GM10266 (cell line): ENCODE data around the gene HNF1B.

Experiments
- DNase-seq: peaks from one replicate; pipeline ENCODE4 v3.0.0; 2012; ENCODE audit errors: extremely low spot score
- TF ChIP-seq, protein P1 (sequence below): IDR thresholded peaks from 2 replicates; pipeline ENCODE4 v1.5.1; 2012; ENCODE audit warnings: mild to moderate bottlenecking, low read depth; ENCODE audit not compliant: control insufficient read depth, insufficient read depth; ENCODE audit errors: missing control alignments

HNF1B gene, protein sequence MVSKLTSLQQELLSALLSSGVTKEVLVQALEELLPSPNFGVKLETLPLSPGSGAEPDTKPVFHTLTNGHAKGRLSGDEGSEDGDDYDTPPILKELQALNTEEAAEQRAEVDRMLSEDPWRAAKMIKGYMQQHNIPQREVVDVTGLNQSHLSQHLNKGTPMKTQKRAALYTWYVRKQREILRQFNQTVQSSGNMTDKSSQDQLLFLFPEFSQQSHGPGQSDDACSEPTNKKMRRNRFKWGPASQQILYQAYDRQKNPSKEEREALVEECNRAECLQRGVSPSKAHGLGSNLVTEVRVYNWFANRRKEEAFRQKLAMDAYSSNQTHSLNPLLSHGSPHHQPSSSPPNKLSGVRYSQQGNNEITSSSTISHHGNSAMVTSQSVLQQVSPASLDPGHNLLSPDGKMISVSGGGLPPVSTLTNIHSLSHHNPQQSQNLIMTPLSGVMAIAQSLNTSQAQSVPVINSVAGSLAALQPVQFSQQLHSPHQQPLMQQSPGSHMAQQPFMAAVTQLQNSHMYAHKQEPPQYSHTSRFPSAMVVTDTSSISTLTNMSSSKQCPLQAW

GRCh38 chr17:37744961-37745800 is at the start of gene HNF1B:
Gene HNF1B, minus strand, starts transcription at chr17:37745059. Its CDS starts 175 bp downstream, at chr17:37744884.
- peak; percentile 72 for DNase-seq
- TF ChIP-seq, protein P1, sequence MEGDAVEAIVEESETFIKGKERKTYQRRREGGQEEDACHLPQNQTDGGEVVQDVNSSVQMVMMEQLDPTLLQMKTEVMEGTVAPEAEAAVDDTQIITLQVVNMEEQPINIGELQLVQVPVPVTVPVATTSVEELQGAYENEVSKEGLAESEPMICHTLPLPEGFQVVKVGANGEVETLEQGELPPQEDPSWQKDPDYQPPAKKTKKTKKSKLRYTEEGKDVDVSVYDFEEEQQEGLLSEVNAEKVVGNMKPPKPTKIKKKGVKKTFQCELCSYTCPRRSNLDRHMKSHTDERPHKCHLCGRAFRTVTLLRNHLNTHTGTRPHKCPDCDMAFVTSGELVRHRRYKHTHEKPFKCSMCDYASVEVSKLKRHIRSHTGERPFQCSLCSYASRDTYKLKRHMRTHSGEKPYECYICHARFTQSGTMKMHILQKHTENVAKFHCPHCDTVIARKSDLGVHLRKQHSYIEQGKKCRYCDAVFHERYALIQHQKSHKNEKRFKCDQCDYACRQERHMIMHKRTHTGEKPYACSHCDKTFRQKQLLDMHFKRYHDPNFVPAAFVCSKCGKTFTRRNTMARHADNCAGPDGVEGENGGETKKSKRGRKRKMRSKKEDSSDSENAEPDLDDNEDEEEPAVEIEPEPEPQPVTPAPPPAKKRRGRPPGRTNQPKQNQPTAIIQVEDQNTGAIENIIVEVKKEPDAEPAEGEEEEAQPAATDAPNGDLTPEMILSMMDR = no peak

DNA sequence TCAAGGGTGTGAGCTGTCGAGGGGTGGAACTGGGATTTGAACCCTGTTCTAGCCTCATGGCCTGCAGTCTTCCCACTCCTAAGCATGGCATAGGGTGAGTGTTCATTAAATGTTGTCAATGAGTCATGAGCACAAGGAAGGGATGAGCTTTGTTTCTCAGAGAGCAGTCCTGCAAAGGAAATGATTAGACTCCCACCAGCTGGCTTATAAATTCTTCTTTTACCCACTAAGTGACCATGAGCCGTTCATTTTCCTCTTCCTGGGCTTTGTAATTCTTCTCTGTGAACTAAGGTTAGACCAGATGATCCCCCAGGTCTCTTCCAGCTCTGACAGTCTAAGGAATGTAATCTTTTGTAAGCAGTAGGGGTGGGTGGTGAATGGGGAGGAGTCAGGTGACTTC is 47.9 kb upstream of the HNF1B start:
- TF ChIP-seq, protein P1 = no peak
- DNase-seq = no peak

DNA sequence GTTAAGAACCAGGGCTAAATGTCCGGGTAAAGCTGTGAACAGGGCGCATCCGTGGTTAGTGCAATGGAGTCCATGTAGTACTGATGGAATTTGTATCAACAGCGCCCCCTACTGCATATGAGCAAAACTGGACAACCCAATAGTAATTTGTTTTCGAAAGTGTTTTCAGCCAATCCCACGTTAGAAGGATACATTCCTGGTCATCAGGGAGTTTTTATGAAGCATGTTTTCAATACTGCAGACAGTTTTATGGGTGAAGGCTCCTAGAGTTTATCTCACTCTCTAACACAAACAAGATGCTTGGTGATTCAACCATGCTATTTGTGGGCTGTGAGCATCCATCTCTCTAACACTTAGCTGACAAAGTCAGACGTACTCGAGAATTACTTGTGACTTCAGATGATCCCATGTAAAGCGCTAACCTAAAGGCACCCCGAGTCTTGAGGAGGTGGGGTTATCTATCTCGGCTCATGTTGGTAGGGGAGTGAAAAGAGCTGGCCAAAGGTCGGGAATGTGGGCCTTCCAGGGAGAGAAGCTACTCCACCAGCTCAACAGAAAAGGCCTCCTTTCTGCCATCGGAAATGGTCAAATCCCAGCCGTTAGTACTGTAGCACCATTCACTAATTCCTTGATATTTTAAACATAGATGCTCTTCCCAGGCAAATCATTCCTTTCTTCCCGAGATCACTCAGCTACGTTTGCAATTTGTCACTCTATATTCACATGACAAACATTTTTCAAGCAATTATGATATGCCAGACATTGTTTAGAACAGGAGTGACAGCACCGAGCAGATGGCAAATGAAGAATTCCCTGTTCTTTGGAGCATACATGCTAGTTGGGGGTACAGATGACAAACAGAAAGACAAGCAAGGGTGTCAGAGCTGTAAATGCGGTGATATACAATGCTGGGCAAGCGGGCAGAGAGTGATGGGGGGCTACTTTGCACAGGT is 46.9 kb upstream of the HNF1B start:
- TF ChIP-seq, protein P1 = peak; percentile 72
- peak; percentile 58 for DNase-seq

GRCh38 chr17:37789771-37790541 is 45.1 kb upstream of the HNF1B start:
- TF ChIP-seq, protein P1 = no peak
- DNase-seq = no peak

DNA sequence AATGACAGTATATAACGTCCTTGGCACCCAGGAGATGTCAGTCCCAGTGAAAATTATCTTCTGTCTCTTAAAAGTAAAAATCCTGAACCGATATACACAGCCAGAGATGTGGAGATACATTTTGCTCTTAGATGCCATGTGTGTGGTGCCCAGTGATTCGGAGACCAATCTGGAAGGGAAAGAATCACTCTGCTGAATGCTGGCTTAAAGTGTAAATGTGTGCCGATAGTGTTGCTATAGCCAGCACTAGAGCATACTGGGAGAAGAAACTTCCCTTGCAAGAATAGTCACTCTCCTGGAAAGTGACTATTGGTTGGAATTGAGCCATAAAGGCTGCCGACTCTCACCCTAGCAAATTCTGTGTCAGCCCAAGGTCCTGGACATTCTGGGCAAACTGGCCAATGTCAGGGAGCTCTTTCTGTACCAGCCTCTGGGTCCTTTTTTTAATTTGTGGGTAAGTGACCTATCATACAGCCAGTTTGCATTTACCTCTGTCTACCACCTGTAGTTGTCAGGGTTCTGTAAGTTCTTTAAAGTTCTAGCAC is 44.2 kb upstream of the HNF1B start:
- TF ChIP-seq, protein P1 = no peak
- no peak for DNase-seq

GRCh38 chr17:37788526-37788925 is 43.7 kb upstream of the HNF1B start:
- TF ChIP-seq, protein P1 = no peak

More at GRCh38 chr17:37788526-37788925, 43.7 kb upstream of the HNF1B start:
- no peak for DNase-seq
